NCI-H2227 (cell line): Measurements from ENCODE around the gene ZNF593OS.

Source experiments
- DNase-seq: peaks from one replicate; lab custom pipeline; 2025; ENCODE audit not compliant: unreplicated experiment; lab: John Stamatoyannopoulos, UW

ZNF593OS gene

GRCh38 chr1:26171084-26172072 lies at the start of gene ZNF593OS:
Gene ZNF593OS, minus strand, starts transcription at chr1:26171832. Its CDS starts 171 bp downstream, at chr1:26171661.
- DNase-seq: peak; percentile 28

GRCh38 chr1:26221094-26221493 lies 49.5 kb upstream of the ZNF593OS start:
- no peak for DNase-seq

DNA sequence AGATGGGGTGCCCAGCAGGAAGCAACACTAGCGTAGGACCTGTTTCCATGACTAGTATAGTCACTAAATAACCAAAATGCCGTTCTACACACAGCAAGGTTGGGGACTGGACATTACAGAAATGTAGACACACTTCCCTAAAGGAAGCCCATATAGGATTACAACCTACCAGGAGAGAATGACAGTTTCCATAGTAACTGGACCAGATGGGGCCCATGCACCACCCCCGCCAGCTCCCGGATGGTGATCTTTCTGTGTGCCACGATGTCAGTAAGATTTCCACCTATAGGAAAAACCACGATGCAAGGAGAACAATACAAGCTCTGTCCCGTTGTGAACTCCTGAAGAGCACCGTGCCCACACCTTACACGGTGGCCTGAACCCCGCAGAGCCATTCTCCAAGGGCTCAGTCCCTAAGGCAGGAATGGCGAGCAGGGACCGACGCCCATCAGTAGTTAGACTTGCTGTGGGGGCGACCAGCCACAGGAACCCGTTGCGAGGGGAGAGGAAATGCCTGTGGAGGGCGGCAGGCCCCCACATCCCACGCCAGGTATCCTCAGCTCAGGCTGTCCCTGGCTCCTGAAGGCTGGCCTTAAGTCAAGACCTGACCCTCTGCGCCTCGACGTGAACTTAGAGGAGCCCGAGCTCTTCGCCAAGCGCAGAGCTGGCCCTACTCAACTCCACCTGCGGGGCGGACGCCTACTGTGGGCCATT lies 48.7 kb upstream of the ZNF593OS start:
- peak; percentile 41 for DNase-seq

- DNase-seq: no peak
These were observed 47.4 kb upstream of the ZNF593OS start for GRCh38 chr1:26218906-26219494.

DNA sequence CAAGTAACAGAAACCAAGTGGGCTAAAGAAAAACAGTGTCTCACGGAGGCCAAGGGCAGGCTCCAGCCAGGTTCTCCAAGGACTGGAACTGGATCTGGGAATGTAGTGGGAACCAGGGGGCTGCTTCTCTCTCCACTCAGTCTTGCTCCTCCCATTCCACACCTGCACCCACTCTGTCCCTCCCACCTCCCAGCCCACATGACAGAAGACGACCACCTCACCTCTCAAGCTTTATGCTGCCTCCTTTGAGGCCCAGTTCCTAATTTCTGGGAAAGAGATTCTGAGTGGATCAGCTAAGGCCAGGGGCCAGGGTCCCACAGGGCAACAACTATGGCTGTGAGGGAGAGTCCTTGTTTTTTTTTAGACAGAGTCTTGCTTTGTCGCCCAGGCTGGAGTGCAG lies 43.6 kb upstream of the ZNF593OS start:
- DNase-seq: no peak

- DNase-seq: no peak
These were observed 41.8 kb upstream of the ZNF593OS start for GRCh38 chr1:26213335-26213905.

- DNase-seq: no peak
These were observed 41.1 kb upstream of the ZNF593OS start for GRCh38 chr1:26212726-26213125.

- DNase-seq: no peak
These were observed 38.7 kb upstream of the ZNF593OS start for GRCh38 chr1:26210147-26210870.

DNA sequence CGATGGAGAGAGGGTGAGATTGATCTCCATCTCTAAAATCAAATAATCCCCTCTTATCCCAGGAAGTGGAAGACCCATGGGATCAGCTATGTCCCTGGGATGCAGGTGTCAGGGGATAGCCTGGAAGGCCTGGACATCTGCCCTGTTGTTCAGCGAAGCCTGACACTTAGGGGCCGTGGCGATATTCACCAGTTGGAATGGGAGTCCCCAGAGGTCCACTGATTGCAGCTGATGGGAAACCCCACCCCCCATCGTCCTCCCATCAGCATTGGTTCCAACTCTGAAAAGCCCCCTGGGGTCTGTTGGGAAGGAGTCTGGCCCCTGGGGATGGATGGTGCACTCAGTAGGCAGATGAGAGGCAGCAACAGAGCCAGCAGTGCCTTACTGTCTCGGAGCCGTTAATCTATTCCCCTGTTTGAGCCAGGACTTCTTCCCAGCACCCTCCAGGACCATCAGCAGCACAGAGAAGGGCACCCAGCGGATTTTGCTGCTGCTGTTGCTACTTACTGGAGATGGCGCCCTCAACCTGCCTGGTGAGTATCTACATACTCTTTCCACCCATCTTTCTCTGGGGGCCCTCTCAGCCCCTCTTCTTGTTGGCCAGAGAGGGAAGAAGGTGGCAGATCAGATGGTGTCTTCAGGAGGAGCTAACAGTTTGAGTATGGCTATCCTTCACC lies 32.1 kb upstream of the ZNF593OS start:
- no peak for DNase-seq

- DNase-seq: no peak
These were observed 28.8 kb upstream of the ZNF593OS start for GRCh38 chr1:26200413-26200812.

- no peak for DNase-seq
These were observed 26.2 kb upstream of the ZNF593OS start for GRCh38 chr1:26197813-26198212.

DNA sequence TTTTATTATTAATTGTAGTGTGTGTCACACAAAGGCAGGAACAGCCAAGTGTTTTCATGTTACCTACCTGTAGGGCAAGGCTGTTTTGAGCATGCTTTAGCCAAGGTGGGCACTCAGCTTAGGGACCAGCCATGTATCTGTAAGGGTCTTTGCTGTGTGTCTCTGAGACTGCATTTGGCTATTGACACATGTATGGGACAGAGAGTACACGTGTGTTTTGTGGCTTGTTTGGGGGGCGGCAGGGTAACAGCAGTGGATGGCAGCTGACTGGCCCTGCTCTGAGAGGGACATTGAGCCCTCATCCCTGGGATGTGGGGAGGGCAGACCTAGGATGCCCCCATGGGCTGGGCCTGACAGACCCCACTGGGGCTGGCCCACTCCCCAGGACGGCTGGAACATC lies 25.7 kb upstream of the ZNF593OS start:
- DNase-seq: no peak

DNA sequence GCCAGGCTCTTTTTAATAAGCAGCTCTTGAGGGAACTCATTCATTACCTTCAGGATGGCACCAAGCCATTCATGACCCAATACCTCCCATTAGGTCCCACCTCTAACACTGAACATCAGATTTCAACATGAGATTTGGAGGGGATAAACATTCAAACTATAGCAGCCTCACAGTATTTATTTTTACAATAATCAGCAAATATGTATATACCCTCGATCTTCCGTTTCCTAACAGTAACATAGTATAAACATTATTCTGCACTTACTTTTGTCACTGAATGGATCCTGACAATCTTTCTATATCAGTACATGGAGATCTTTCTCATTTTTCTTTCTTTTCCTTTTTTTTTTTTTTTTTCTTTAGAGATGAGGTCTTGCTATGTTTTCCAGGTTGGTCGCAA lies 24.2 kb upstream of the ZNF593OS start:
- DNase-seq: no peak

GRCh38 chr1:26191739-26192138 lies 20.1 kb upstream of the ZNF593OS start:
- DNase-seq: no peak

DNA sequence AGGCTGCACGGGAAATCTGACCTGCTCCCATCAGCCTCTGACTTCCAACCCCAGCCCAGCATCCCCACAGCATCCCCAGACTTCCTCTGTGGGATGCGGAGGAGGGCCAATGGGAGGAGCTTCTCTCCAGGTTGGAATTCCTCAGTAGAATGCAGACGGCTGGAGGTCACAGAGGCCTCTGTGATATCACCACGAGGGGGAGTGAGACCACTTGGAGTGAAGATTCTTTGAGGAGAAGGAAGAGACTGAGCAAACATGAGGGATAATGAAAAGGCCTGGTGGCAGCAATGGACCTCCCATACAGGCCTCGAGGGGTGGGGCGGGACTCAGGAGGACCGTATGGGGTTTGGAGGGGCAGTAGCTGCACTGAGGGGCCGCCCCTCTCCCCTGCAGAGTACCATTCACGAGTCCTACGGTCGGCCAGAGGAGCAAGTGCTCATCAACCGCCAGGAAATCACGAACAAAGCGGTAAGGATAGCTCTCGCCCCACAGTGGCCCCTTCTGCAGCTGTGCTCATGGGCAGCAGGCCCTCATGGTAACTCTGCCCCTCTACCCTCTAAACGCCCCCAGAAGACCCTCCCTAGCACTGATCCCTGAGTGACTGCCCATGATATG lies 18.8 kb upstream of the ZNF593OS start, which contains the start of gene CATSPER4:
Gene CATSPER4 (plus strand): TSS at position 230 of the 615 bp plus-strand sequence. CDS start 26 bp downstream, at position 256.
- DNase-seq: no peak

DNA sequence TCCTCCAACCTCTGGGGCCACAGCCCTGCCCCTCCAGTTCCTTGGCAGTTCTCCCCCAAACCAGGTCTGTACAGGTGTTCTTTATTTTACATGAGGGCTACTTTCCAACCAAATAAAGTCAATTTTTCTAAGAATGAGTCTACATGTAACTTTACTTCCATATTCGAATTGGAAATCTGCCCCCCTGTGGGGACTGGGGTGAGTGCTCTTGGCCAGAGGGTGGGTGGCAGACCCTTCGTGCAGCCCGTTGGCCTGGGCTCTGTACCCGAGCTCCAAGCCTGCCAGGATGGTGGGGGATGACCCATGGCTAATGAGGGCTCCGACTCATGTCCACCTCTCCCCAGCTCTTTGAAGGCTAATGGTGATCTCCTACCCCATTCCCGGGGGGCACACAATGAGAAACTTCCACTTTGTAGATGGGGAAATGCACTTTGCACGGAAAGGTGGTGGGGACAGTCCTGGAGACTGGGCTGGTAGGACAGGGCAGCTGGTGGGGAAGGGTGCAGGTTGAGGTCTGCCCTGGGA lies 18.2 kb upstream of the ZNF593OS start:
- no peak for DNase-seq

DNA sequence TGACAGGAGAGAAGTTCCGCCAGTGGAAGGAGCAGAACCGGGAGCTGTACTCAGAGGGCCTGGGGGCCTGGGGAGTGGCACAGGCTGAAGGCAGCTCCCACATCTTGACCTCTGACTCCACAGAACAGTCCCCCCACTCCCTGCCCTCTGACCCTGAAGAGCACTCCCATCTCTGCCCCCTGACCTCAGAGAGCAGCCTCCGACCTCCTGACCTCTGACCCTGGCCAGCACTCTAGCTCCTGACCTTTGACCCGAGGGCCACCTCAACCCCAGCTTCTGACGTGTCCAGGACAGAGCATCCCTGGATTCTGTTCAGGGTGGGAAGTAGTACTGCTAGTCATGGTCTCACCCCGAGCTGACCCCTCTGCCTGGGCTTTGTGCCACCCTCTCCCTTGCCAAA lies 17.7 kb upstream of the ZNF593OS start:
- no peak for DNase-seq

DNA sequence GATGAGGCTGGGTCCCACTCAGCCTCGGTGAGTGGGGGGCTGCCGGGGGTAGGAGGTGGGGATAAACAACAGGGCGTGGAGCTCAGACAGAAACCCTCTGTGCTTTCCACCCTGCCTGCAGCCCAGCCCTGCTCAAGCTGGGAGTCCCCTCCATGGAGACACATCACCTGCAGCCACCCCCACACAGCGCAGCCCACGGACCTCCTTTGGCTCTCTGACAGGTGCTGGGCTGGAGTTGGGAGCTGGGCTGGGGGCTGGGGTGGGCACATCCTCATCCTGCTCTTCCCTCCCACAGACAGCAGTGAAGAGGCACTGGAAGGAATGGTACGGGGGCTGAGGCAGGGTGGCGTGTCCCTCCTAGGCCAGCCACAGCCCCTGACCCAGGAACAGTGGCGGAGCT lies 16.8 kb upstream of the ZNF593OS start:
- DNase-seq: no peak

DNA sequence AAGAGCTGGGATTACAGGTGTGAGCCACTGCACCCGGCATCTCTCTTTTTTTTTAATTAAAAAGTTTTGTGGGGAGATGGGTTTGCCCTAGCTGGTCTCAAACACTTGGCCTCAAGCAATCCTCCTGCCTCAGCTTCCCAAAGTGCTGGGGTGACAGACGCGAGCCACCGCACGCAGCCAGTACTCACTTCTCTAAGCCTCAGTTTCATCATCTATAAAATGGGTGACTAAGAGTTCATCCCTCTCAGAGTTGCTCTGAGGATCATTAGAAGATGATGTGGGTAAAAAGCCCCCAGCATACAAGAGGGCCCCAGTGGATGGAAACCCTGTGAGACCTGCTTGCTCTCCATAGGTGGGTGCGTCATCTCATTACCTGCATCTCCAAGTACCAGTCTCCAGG lies 16.2 kb upstream of the ZNF593OS start:
- no peak for DNase-seq
